Activated CD4-positive, alpha-beta memory T cell treated with anti-CD3 and anti-CD28 coated beads for 36 hours (primary cell): ENCODE data around the gene CISD2. TPM values are rescaled to one million over a fixed set of nuclear protein-coding genes. Genes with fewer than 3 reads are reported as not detected.
"Not testable (repeated sequence)": the region's sequence is repeated elsewhere in the genome, so short reads cannot be mapped to it uniquely, and the experiment has no call there.

Experiments
- CTCF ChIA-PET: fragments of 350-600 bp; sonication (Branson Sonifier 250); formaldehyde crosslinking; loops from one replicate; lab custom pipeline; 2021; ENCODE audit warnings: antibody characterized with exemption, inconsistent platforms; lab: Charles Lee
- POLR2A ChIA-PET: fragments of 350-600 bp; sonication (Branson Sonifier 250); formaldehyde crosslinking; loops from one replicate; lab custom pipeline; 2021; ENCODE audit warnings: antibody characterized with exemption; lab: Charles Lee
- DNase-seq: peaks from one replicate; pipeline ENCODE4 v3.0.0-alpha.2; 2020
- H3K27ac Mint-ChIP-seq: one replicate; pipeline ENCODE4 v1.8.0; 2021; ENCODE audit warnings: mixed read lengths
- H3K27me3 Mint-ChIP-seq: one replicate; pipeline ENCODE4 v1.8.0; 2021; ENCODE audit warnings: mixed read lengths
- H3K36me3 Mint-ChIP-seq: one replicate; pipeline ENCODE4 v1.8.0; 2021; ENCODE audit warnings: mixed read lengths
- H3K4me1 Mint-ChIP-seq: one replicate; pipeline ENCODE4 v1.8.0; 2021; ENCODE audit warnings: low read depth, mixed read lengths
- H3K4me3 Mint-ChIP-seq: one replicate; pipeline ENCODE4 v1.8.0; 2021; ENCODE audit warnings: mild to moderate bottlenecking, mixed read lengths
- H3K9me3 Mint-ChIP-seq: one replicate; pipeline ENCODE4 v1.8.0; 2021; ENCODE audit warnings: mixed read lengths
- intact Hi-C: fragments of 100-400 bp; cut with micrococcal nuclease; formaldehyde crosslinking; loops from one replicate; pipeline ENCODE4 v1.15.1; 2023
- total RNA-seq, 2 experiments: library from RNA; stranded (reverse); gene quantifications; one replicate each; pipeline ENCODE4 v1.2.3, GENCODE V29; 2021

Gene CISD2
- total RNA-seq = 10 to 100 TPM; 28.5 to 32.8 TPM

GRCh38 chr4:102868781-102869568, at the start of gene CISD2:
TSS of gene CISD2 (plus strand) at chr4:102868992. CDS start at chr4:102869085, 93 bp downstream.
- H3K36me3 Mint-ChIP-seq = peaks cover 26% of the 10 kb centered on the region
- ChIA-PET CTCF (interaction anchor here (0.6 to 2.4 kb wide), 7 partner anchors 12 to 230 kb away, joined by 3 to 15 read pairs (median 4); partner anchors contain the start of genes BDH2 and UBE2D3), POLR2A (interaction anchor here (0.6 to 3.8 kb wide), 11 partner anchors 10 to 293 kb away, joined by 3 to 147 read pairs (median 7); partner anchors contain the start of genes MANBA, SLC9B2 and UBE2D3)
- H3K4me1 Mint-ChIP-seq = peaks cover 54% of the 10 kb centered on the region
- peak; percentile 95 for DNase-seq
- intact Hi-C loops = loop anchor here (1.0 to 2.0 kb wide), 9 partner anchors 20 to 524 kb away; partner anchors contain the start of genes MANBA, NFKB1, SLC39A8 and SLC9B1
- H3K4me3 Mint-ChIP-seq = peak within 1 kb of the TSS; percentile 98
- H3K27me3 Mint-ChIP-seq = no peaks in the 10 kb centered on the region
- no peaks in the 10 kb centered on the region for H3K9me3 Mint-ChIP-seq
- H3K27ac Mint-ChIP-seq = peak within 1 kb of the TSS; percentile 98

GRCh38 chr4:102819100-102819499, 49.7 kb upstream of the CISD2 start:
- ChIA-PET CTCF (interaction anchor here (1.0 kb wide), 1 partner anchor 9 kb away, joined by 3 read pairs; no protein-coding TSS in a partner anchor), POLR2A (interaction anchor here (0.6 to 6.0 kb wide), 6 partner anchors 8 to 262 kb away, joined by 3 to 105 read pairs (median 5); partner anchors contain the start of genes CISD2, MANBA and UBE2D3)
- Mint-ChIP-seq H3K4me1 (peaks cover 77% of the 10 kb centered on the region), H3K4me3 (peak overlapping the region; percentile 54), H3K36me3 (peaks cover 71% of the 10 kb centered on the region), H3K27ac (peak overlapping the region; percentile 86)
- H3K27me3 Mint-ChIP-seq, H3K9me3 Mint-ChIP-seq, DNase-seq: not testable (repeated sequence)
- intact Hi-C loops = loop anchor here (1.0 to 5.0 kb wide), 2 partner anchors 9 to 367 kb away; no protein-coding TSS in a partner anchor

GRCh38 chr4:102819588-102820365, 49.0 kb upstream of the CISD2 start:
- DNase-seq = no peak
- no peaks in the 10 kb centered on the region for H3K9me3 Mint-ChIP-seq
- peak overlapping the region; percentile 86 for H3K27ac Mint-ChIP-seq
- POLR2A ChIA-PET = interaction anchor here (0.6 to 6.0 kb wide), 5 partner anchors 7 to 261 kb away, joined by 3 to 105 read pairs (median 7); partner anchors contain the start of genes CISD2 and UBE2D3
- H3K27me3 Mint-ChIP-seq = no peaks in the 10 kb centered on the region
- peaks cover 76% of the 10 kb centered on the region for H3K4me1 Mint-ChIP-seq
- CTCF ChIA-PET = interaction anchor here (1.0 kb wide), 1 partner anchor 9 kb away, joined by 3 read pairs; no protein-coding TSS in a partner anchor
- H3K4me3 Mint-ChIP-seq = peak overlapping the region; percentile 54
- intact Hi-C loops = loop anchor here (1.0 to 5.0 kb wide), 2 partner anchors 9 to 367 kb away; no protein-coding TSS in a partner anchor
- peaks cover 72% of the 10 kb centered on the region for H3K36me3 Mint-ChIP-seq

- peak overlapping the region; percentile 86 for H3K27ac Mint-ChIP-seq
Measured at GRCh38 chr4:102823464-102823863, 45.3 kb upstream of the CISD2 start.

GRCh38 chr4:102823897-102824296, 44.9 kb upstream of the CISD2 start:
- Mint-ChIP-seq H3K4me1 (peaks cover 46% of the 10 kb centered on the region), H3K27me3 (no peaks in the 10 kb centered on the region), H3K36me3 (peaks cover 47% of the 10 kb centered on the region), H3K4me3 (peak overlapping the region; percentile 78), H3K27ac (peak overlapping the region; percentile 86), H3K9me3 (no peaks in the 10 kb centered on the region)
- POLR2A ChIA-PET = interaction anchor here (0.5 to 6.7 kb wide), 5 partner anchors 11 to 321 kb away, joined by 3 to 147 read pairs (median 4); partner anchors contain the start of gene CISD2
- CTCF ChIA-PET = interaction anchor here (1.0 to 1.7 kb wide), 7 partner anchors 45 to 312 kb away, joined by 3 to 4 read pairs (median 3); partner anchors contain the start of gene CISD2
- DNase-seq = no peak
- intact Hi-C loops = no loop called here

More at GRCh38 chr4:102823464-102823863, 45.3 kb upstream of the CISD2 start:
- H3K27me3 Mint-ChIP-seq = no peaks in the 10 kb centered on the region
- intact Hi-C loops = no loop called here
- DNase-seq = no peak
- H3K9me3 Mint-ChIP-seq = no peaks in the 10 kb centered on the region
- H3K36me3 Mint-ChIP-seq = peaks cover 52% of the 10 kb centered on the region
- ChIA-PET POLR2A (interaction anchor here (0.6 to 6.7 kb wide), 6 partner anchors 11 to 321 kb away, joined by 3 to 147 read pairs (median 4); partner anchors contain the start of gene CISD2), CTCF (interaction anchor here (0.7 to 1.7 kb wide), 6 partner anchors 49 to 276 kb away, joined by 3 to 4 read pairs (median 3); partner anchors contain the start of gene BDH2)
- peaks cover 48% of the 10 kb centered on the region for H3K4me1 Mint-ChIP-seq
- H3K4me3 Mint-ChIP-seq = peak overlapping the region; percentile 78

- POLR2A ChIA-PET = interaction anchor here (0.5 to 6.7 kb wide), 6 partner anchors 6 to 479 kb away, joined by 3 to 147 read pairs (median 4); partner anchors contain the start of genes CISD2 and SLC39A8
- H3K36me3 Mint-ChIP-seq = peaks cover 46% of the 10 kb centered on the region
- H3K27ac Mint-ChIP-seq = no peak overlapping the region
- DNase-seq = no peak
- H3K9me3 Mint-ChIP-seq = no peaks in the 10 kb centered on the region
- intact Hi-C loops = no loop called here
- H3K27me3 Mint-ChIP-seq = no peaks in the 10 kb centered on the region
- no peak overlapping the region for H3K4me3 Mint-ChIP-seq
- CTCF ChIA-PET = interaction anchor here (1.1 to 2.0 kb wide), 6 partner anchors 45 to 313 kb away, joined by 3 to 7 read pairs (median 3); partner anchors contain the start of gene CISD2
- H3K4me1 Mint-ChIP-seq = peaks cover 49% of the 10 kb centered on the region
Measured at GRCh38 chr4:102824398-102824797, 44.4 kb upstream of the CISD2 start.

GRCh38 chr4:102825261-102826091, 43.3 kb upstream of the CISD2 start:
- Mint-ChIP-seq H3K36me3 (peaks cover 38% of the 10 kb centered on the region), H3K4me3 (no peak overlapping the region), H3K27me3 (no peaks in the 10 kb centered on the region), H3K27ac (no peak overlapping the region), H3K4me1 (peaks cover 39% of the 10 kb centered on the region), H3K9me3 (no peaks in the 10 kb centered on the region)
- ChIA-PET POLR2A (interaction anchor here (0.6 to 6.7 kb wide), 11 partner anchors 8 to 480 kb away, joined by 3 to 147 read pairs (median 3); partner anchors contain the start of genes CISD2, MANBA, NFKB1 and SLC39A8), CTCF (interaction anchor here (0.8 to 2.0 kb wide), 4 partner anchors 9 to 183 kb away, joined by 3 to 9 read pairs (median 5); partner anchors contain the start of gene CISD2)
- DNase-seq = peak; percentile 65
- intact Hi-C loops = loop anchor here (1.0 to 5.0 kb wide), 6 partner anchors 36 to 1478 kb away; partner anchors contain the start of genes CENPE and PPP3CA

GRCh38 chr4:102826105-102826889, 42.5 kb upstream of the CISD2 start:
- Mint-ChIP-seq H3K9me3 (no peaks in the 10 kb centered on the region), H3K27ac (no peak overlapping the region), H3K36me3 (peaks cover 31% of the 10 kb centered on the region), H3K27me3 (no peaks in the 10 kb centered on the region), H3K4me3 (no peak overlapping the region), H3K4me1 (peaks cover 31% of the 10 kb centered on the region)
- intact Hi-C loops = loop anchor here (5.0 kb wide), 5 partner anchors 161 to 1479 kb away; partner anchors contain the start of genes CENPE and PPP3CA
- CTCF ChIA-PET = interaction anchor here (0.8 to 2.0 kb wide), 5 partner anchors 10 to 182 kb away, joined by 3 to 10 read pairs (median 7); partner anchors contain the start of gene CISD2
- DNase-seq = no peak
- POLR2A ChIA-PET = interaction anchor here (1.0 to 6.7 kb wide), 13 partner anchors 8 to 481 kb away, joined by 3 to 147 read pairs (median 6); partner anchors contain the start of genes CISD2, MANBA, NFKB1 and SLC39A8
